HG02588 (cell line): ENCODE results near the gene PRKCQ.

Experiments used
- ATAC-seq: cut with Tn5 transposase; IDR thresholded peaks from one replicate; pipeline ENCODE4 v1.9.1; 2021; ENCODE audit warnings: mild to moderate bottlenecking, moderate library complexity; ENCODE audit not compliant: unreplicated experiment

PRKCQ gene

DNA sequence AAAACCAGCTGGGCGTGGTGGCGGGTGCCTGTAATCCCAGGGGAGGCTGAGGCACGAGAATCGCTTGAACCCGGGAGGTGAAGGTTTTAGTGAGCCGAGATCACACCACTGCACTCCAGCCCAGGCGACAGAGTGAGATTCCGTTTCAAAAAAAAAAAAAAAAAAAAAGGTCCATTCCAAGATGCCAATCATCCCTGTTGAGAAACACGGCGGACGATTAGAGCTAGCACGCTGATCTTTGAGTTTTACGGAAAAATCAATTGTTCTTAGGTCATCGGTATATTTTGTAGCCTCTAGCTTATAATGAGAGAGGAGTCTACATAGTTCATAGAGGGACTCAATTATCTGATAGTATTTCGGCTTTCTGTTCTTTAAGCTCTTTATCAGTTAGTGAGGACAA, 169.2 kb downstream of the PRKCQ start:
- no peak for ATAC-seq

DNA sequence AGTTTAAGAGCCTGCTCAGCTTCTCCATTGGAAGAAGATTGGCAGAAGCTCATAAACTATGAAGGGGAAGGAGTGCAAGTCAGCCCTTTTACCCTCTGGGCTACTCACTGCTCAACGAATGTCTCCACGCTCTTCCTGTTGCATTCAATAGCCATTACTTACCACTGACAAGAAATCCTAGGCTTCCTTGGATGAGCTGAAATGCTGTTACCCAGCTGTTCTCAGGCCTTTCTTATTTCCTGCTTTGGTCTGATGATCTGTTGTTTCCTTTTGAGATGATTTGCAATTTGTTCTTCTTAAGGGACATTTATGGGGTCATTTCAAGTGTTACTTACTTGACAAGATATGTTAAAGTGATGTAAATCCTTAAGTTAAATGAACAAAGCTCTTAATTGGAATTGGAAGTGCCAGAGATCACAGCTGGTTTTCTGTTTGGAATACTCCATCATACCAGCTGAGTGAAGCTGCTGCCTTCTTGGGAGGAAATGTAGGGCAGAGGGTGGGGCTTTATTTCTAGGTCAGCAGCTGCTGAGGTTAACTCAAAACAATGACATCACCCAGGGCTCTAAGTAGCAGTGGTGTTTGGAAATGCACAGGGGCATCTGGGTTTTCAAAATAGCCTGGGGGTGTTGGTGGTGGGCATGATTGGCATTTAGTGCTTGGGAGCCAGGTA, 170.0 kb downstream of the PRKCQ start:
- no peak for ATAC-seq

DNA sequence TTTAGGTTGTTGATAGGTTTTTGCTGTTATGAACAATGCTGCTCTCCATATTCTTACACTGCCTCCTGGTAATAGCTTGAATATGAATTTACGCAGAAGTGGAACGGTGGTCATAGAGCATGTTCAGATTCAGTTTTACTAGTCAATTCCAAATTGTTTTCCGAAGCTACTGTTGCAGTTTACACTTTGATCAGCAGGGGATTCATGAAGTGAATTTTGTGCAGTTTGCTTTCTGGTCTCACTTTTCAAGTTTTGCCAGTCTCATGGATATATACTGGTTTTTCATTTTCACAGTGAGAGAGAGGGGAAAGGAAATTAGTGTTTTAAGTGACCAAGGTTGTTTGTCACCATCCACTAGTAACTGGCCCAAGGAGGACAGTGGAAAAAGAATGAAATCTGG, 171.3 kb downstream of the PRKCQ start:
- ATAC-seq: no peak

DNA sequence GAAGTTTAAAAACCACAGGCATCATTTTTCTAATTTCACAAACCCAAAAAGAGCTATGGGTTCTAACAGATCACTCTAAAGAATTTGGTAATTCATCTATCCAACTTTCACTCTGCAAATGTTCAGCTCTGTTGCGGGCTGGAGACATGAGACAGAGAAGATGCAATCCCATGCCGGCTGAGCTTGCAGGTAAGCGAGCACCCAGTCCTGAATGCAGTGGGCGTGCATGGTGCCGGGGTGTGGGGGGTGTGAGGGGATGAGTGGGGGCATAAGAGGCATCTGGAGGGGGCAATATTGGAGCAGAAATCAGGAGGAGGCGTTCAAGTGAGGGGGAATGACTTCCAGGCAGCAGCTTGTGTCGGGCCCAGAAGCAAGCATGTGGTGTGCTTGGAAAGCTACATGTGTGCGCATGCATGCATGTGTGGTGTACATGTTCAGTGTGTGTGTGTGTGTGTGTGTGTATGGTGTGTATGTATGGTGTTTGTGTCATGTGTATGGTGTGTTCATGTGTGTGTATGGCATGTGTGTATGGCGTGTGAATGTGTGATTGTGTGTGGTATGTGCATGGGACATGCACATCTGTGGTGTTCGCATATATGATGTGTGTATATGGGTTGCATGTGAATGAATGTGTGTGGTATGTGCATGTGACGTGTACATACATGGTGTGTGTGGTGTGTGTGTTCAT, 172.9 kb downstream of the PRKCQ start:
- no peak for ATAC-seq

DNA sequence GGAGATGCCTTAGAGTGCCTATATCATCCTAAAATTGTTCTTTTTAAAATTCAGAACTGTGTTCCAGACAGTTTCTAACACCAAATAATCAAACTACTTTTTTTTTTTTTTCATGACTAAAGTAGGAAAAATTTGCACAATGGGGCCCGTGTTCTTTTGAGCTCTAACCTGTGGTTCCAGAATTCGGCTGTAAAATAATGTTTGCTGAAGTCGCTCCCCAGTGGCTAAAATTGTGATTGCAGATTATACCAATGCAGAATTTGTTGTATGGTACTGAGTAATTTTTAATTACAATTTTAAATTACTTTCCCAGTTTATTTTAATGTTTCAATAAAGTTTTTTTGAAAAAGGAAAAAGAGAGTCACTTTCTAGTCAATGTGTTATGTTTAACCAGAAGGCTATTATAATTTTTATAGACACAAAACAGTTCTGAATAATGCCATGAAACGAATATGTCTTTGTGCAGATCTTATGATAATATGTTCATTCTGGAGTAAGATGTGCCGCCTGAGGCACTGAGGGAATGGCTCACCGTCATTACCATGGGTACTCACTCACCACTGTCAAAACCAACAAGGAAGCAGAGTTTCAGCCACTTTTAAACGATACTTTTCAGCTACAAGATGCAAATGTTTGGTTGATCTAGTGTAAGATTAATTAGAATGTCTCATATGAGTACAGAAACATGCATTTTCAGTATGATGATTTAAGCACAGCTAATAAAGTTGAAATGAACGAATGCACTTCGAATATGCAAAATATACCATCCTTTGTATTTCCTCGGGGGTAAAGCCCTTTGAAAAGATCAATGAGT, 173.6 kb downstream of the PRKCQ start:
- no peak for ATAC-seq

DNA sequence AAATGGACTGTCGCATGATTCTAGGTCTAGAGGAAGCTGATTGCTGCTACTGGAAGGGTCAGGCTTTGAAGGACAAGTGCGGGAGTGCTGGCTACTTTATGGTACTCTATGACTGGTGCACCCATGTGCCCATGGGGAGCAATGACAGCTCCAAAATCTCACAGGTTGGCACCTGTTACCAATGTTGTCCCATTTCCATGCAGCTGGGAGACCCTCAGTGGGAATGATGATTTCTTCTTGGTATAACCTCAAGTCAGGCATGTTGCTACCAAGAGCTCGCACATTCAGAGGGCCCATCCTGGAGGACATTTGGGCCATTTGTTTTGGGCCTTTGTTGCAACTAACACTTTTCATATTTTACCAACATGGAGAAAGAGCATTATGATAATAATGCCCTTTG, 174.4 kb downstream of the PRKCQ start:
- ATAC-seq: no peak

DNA sequence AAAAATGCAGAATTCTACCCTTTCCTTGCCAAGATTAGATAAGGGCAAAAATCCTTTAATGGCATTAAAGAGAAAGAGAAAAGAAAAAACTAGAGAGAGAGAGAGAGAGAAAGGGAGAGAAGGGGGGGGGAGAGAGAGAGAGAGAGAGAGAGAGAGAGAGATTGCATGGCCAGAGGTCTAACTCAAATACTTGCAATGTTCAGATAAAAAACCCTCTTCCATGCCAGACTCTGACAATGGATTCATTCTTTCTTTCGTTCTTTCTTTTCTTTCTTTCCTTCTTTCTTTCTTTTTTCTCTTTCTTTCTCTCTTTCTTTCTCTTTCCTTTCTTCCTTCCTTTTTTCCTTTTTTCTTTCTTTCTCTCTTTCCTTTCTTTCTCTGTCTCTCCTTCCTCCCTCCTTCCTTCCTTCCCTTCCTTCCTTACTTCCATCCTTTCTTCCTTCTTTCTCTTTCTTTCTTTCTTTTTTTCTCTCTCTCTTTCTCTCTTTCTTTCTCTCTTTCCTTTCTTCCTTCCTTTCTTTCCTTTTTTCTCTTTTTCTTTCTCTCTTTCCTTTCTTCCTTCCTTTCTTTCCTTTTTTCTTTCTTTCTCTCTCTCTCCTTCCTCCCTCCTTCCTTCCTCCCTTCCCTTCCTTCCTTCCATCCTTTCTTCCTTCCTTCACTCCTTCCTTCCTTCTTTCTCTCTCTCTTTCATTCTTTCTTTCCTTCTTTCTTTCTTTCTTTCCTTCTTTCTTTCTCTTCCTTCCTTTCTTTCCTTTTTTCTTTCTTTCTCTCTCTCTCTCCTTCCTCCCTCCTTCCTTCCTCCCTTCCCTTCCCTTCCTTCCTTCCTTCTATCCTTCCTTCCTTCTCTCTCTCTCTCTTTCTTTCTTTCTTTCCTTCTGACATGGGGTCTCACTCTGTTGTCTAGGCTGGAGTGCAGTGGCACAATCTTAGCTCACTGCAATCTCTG, 175.7 kb downstream of the PRKCQ start:
- ATAC-seq: no peak

DNA sequence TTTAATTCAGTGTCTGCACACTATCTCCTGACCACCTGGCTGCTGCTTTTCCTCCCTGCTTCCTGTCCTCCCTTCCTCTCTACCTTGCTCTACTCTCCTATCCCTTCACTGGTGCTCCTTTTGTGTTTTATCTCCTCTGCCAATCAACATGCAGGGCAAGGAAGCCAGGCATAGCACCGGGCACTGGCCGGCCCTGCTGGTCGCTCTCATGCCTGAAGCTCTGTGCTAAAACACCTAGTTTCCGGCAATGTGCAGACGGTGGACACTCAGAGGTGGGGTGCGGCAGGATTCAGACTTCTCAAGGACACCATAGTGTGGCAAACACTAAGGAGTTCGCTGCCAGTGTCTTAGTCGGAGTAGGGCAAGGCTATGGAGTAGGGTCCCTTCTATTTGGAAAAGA, 177.1 kb downstream of the PRKCQ start:
- ATAC-seq: no peak

DNA sequence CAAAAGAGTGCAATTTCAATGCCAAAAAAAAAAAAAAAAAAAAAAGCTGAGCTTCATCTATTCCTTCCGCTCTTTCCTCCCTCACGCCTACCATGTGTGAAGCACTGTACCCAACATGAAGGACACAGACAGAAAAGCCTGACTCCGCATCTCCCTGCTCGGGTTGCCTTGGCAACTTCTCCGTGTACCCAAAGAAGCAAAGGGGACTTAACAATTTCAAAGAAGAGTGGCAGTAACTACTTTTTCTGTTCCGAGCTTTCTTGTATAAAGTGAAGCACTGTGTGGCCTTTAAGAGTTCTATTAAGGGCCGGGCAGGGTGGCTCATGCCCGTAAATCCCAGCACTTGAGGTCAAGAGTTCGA, 177.7 kb downstream of the PRKCQ start:
- no peak for ATAC-seq

DNA sequence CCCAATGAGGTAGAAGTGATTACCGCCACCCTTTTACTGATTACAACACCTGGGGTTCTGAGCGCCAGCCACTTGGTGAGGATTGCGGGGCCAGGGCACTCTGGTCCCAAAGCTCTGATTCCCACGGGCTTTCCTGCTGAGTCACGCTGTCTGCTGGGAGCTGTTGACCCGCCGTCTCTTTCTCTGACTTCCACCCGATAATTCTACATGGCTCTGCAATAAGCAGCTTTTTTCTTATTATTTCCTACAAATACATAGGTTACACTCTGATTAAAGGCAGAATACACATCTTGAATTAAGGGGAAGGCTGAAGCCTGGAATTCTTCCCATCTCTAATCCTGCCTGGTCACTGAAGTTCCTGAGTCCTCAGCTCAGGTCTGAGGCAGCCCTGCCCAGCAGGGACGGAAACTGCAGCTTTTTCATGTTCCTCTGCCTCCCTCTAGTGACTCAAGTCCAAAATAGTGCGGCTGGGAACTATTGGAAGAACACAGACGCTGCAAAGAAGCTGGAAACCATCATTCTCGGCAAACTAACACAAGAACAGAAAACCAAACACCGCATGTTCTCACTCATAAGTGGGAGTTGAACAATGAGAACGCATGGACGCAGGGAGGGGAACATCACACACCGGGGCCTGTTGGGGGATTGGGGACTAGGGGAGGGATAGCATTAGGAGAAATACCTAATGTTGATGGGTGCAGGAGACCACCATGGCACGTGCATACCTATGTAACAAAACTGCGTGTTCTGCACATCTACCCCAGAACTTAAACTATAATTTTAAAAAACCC, 178.3 kb downstream of the PRKCQ start:
- ATAC-seq: no peak

DNA sequence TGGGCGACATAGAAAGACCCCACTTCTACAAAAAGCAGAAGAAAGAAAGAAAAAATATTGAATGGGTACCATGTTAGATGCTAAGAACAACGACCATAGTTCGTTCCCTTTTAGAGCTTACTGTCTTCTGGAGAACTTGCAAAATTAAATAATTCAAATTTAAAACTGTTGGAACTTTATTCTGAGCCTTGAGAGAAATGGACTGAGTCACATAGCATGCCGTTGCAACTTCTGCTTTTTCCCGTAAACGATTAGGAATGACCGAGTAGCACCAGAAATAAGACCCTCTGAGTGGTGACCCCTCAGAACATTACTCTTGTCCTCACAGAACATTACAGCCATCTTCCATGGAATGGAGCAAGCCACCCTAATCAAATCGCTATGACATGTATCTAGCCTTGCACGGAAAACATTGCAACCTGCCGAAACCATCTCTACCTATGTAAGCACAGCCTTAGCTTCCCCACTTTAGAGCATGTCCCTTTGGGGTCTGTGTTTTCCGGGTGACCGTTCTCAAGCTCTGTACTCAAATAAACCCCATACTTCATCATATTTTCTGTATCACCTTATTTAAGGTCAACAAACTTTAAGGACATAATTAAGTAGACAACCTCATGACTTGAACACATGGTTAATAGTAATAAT, 179.1 kb downstream of the PRKCQ start:
- ATAC-seq: no peak

DNA sequence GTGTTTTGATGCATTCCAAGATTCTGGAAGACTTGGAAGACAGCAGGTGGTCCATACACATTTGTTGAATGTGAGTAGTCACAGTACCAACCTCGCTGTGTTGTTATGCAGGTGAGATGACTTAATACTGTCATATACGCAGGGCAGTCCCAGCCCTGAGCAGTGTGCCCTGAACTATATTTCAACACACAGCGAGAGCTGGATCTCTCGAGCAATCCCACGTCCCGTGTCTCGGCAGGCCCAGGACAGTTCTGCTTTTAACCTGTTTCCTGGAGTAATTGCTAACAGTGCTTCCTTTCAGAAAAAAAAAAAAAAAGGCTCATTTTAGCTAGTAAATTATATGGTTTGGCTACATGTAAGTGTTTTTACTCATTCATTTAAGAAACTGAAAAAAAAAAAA, 179.7 kb downstream of the PRKCQ start:
- no peak for ATAC-seq

DNA sequence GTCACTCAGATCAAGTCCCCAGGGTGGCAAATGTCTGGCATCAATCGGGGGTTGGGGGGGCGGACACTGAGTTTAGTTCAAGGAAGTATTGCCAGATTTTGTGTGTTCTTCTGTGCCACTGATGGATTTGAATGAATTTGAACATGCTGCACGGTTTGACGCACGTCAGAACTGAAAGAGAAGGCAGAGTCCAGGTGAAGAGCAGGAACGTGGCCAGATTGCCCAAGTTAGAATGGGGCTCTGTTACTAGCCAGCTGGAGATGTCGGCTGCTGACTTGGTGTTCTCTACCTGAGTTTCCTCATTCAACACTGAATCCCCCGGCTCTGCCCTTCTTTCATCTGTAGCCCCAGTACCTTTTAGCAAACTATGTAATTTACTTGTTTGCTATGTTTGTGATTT, 180.2 kb downstream of the PRKCQ start:
- ATAC-seq: no peak

DNA sequence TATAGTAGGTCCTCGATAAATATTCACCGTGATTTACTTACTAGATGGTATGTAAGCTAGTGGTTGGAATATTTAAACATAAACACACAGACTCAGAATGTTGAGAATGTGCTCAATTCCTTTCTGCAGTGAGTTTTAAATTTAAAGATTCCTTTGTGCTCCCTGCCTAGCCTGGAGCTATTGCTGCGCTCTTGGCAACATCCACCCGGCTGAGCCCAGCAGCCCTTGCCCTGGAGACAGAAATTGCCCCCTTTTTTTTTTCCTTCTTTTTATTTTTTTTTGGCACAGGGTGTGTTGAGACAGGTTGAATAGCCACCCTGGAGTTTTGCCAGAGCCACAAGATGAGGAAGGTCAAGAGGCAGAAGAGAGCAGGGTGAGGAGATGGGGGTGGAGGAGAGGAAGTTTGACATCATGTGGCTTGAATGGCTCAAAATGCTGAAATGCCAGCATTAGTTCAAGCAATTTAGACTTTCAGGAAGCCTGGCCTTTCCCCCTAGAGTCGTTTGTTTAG, 180.8 kb downstream of the PRKCQ start:
- ATAC-seq: no peak

DNA sequence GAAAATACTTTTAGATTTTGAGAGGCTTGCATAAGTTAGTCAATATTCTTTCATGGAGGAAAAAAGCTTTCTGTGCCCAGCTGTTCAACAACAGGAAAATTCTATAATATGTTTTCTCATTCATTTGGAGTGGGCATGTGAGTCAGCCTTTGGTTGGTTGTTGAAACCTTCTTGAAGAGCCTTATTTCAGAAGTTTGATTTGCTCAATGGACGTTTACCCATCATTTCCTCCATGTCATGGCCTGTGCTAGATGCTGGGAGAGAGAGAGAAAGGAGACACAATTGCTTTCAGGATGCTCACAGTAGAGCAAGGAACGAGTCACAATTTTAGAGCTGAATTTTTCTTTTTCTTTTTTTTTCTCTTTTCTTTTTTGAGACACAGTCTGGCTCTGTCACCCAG, 181.7 kb downstream of the PRKCQ start:
- no peak for ATAC-seq

DNA sequence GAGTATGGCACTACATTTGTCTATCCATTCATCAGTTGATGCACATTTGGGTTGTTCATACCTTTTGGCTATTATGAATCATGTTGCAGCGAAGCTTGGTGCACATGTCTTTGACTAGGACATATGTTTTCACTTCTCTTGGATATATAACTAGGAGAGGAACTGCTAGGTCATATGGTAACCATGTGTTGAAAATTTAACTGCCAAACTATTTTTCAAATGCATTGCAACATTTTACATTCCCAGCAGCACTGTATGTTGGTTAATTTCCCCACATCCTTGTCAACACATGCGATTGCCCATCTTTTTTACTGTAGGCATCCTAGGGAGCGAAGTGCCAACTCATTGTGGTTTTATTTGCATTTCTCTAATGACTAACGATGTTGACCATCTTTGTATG, 183.4 kb downstream of the PRKCQ start:
- no peak for ATAC-seq

DNA sequence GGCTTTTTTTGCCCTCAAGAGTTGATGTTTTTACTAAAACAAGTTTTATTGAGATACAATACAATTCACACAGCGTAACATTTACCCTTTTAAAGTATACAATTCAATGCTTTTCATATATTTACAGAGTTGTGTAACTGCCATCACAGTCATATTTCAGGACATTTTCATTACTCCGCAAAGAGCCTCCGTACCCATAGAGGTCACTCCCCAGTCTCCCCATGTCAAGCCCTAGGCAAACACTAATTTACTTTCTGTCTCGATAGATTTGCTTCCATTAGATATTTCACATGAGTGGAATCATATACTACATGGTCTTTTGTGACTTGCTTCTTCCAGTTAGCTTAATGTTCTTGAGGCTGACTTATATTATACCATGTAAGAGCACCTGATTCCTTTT, 183.8 kb downstream of the PRKCQ start:
- no peak for ATAC-seq

DNA sequence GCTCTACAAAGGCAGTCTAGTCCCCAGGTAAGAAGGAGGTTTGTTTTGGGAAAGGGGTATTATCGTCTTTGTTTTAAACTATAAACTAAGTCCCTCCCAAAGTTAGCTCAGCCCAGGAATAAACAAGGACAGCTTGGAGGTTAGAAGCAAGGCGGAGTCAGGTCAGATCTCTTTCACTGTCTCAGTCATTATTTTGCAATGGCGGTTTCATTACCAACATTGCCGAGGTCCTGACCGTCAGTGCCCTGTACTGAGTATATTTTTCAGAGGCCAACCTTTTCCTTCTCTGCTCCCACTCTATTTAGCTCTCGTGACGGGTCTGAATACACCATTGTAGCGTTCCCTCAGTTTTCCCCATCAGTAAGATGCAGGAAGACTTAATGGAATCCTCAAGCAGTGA, 184.5 kb downstream of the PRKCQ start:
- no peak for ATAC-seq

DNA sequence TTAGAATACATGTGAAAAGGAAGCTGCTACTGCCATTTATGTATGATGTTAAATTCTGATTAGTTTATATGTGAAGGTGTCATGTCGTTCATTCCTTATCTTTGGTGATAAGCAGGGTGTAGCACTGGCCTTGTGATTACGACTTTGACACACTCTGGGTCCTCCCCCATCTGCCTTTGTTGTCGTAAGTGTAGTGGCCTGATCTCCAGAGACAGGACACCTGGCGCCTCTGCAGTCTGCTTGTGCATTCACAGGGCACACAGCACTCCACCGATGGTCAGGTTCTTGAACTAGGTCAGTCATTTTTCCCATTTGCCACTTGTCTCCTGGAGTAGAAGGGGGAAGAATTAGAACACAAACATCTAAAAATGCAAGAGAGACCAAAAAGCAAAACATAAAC, 186.0 kb downstream of the PRKCQ start:
- no peak for ATAC-seq

DNA sequence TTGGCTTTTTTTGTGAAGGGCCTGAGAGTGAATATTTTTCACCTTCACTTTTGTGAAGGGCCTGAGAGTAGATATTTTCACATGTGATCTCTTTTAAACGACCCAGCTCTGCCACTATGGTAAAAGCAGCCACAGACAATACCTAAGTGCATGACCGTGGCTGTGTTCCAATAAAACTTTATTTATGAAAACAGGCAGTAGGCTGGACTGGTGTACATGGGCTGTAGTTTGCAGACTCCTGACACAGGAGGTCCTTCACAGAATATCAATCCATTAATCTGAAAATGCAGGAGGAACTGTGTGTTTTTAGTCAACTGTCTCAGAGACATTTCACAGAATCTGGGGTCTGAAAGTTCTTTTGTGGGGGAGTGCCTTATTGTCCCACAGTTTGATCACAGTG, 186.9 kb downstream of the PRKCQ start:
- no peak for ATAC-seq
